Hypothalamus (tissue), 51 donors: Measurements from ENCODE around the gene TRIM46.
"Not testable (repeated sequence)": the region's sequence is repeated elsewhere in the genome, so short reads cannot be mapped to it uniquely, and the experiment has no call there.

ENCODE experiments used
- DNase-seq, 51 donors: peaks; one replicate each; lab custom pipeline; 2025; lab: John Stamatoyannopoulos, UW

The TRIM46 gene

GRCh38 chr1:155184351-155184811 is 10.7 kb downstream of the TRIM46 start:
- DNase-seq: no peak

- DNase-seq: no peak
Measured at GRCh38 chr1:155184835-155185782, 11.5 kb downstream of the TRIM46 start.

GRCh38 chr1:155185783-155186066 is 12.1 kb downstream of the TRIM46 start:
- DNase-seq: no peak

GRCh38 chr1:155186067-155186793 is 12.6 kb downstream of the TRIM46 start:
- DNase-seq: no peak

GRCh38 chr1:155186794-155187455 is 13.3 kb downstream of the TRIM46 start:
- DNase-seq: no peak

GRCh38 chr1:155187456-155187891 is 13.8 kb downstream of the TRIM46 start:
- DNase-seq: no peak

GRCh38 chr1:155188268-155188667 is 14.6 kb downstream of the TRIM46 start:
- no peak for DNase-seq

- DNase-seq: not testable (repeated sequence)
Measured at GRCh38 chr1:155189926-155190325, 16.3 kb downstream of the TRIM46 start.

- no peak for DNase-seq
Measured at GRCh38 chr1:155191904-155192303, 18.3 kb downstream of the TRIM46 start.

GRCh38 chr1:155192346-155193274 is 19.0 kb downstream of the TRIM46 start:
- DNase-seq: no peak

- DNase-seq: peak in 44 of 51 donors; percentile 25 to 82 (median 66)
Measured at GRCh38 chr1:155193275-155193990, 19.8 kb downstream of the TRIM46 start.

- not testable (repeated sequence) for DNase-seq
Measured at GRCh38 chr1:155193991-155194240, 20.3 kb downstream of the TRIM46 start.

- DNase-seq: no peak
Measured at GRCh38 chr1:155195201-155196102, 21.8 kb downstream of the TRIM46 start.

- DNase-seq: peak in 38 of 51 donors; percentile 13 to 90 (median 62)
Measured at GRCh38 chr1:155196103-155196892, 22.6 kb downstream of the TRIM46 start.

- DNase-seq: peak in 14 of 51 donors; percentile 16 to 61 (median 38)
Measured at GRCh38 chr1:155196893-155197638, 23.4 kb downstream of the TRIM46 start.

- no peak for DNase-seq
Measured at GRCh38 chr1:155197901-155198546, 24.4 kb downstream of the TRIM46 start.

- DNase-seq: no peak
Measured at GRCh38 chr1:155198547-155198906, 24.9 kb downstream of the TRIM46 start.
